Adipocyte (in vitro differentiated cells): ENCODE results near the gene MTCH2.
"Not testable (repeated sequence)": the region's sequence is repeated elsewhere in the genome, so short reads cannot be mapped to it uniquely, and the experiment has no call there.

Source experiments
- DNase-seq: peaks from one replicate; pipeline ENCODE4 v3.0.0-alpha.2; 2015; ENCODE audit warnings: low read depth
- H3K27me3 ChIP-seq: replicated peaks from 2 replicates; pipeline ENCODE4 v1.7.0; 2013; ENCODE audit warnings: mild to moderate bottlenecking, low read length, moderate library complexity; ENCODE audit not compliant: control insufficient read depth, insufficient read depth
- H3K36me3 ChIP-seq: 2 replicates; pipeline ENCODE4 v1.7.0; 2013; ENCODE audit warnings: low read length, mild to moderate bottlenecking, moderate library complexity; ENCODE audit not compliant: control insufficient read depth, insufficient read depth, severe bottlenecking
- H3K4me1 ChIP-seq: 2 replicates; pipeline ENCODE4 v1.7.0; 2013; ENCODE audit warnings: mild to moderate bottlenecking, low read length, moderate library complexity; ENCODE audit not compliant: control insufficient read depth, insufficient read depth
- H3K4me3 ChIP-seq: 2 replicates; pipeline ENCODE4 v1.7.0; 2013; ENCODE audit warnings: mild to moderate bottlenecking, low read length, moderate library complexity
- H3K9ac ChIP-seq: 2 replicates; pipeline ENCODE4 v1.7.0; 2013; ENCODE audit warnings: mild to moderate bottlenecking, low read length, moderate library complexity
- H3K9me3 ChIP-seq: 2 replicates; pipeline ENCODE4 v1.7.0; 2013; ENCODE audit warnings: mild to moderate bottlenecking, low read length, moderate library complexity; ENCODE audit not compliant: control insufficient read depth

Gene MTCH2

GRCh38 chr11:47667135-47667534 is 24.8 kb upstream of the MTCH2 start:
- Histone ChIP-seq H3K4me3 (no peak overlapping the region), H3K9ac (no peak overlapping the region), H3K4me1 (no peaks in the 10 kb centered on the region), H3K9me3 (no peaks in the 10 kb centered on the region), H3K36me3 (no peaks in the 10 kb centered on the region), H3K27me3 (no peaks in the 10 kb centered on the region)
- DNase-seq = no peak

- not testable (repeated sequence) for H3K4me1 ChIP-seq, H3K9ac ChIP-seq, H3K36me3 ChIP-seq, H3K4me3 ChIP-seq, H3K9me3 ChIP-seq, DNase-seq, H3K27me3 ChIP-seq
Measured at GRCh38 chr11:47664936-47665335, 22.6 kb upstream of the MTCH2 start.

- Histone ChIP-seq H3K9me3 (no peaks in the 10 kb centered on the region), H3K9ac (no peak overlapping the region), H3K4me1 (no peaks in the 10 kb centered on the region), H3K36me3 (no peaks in the 10 kb centered on the region), H3K27me3 (no peaks in the 10 kb centered on the region), H3K4me3 (no peak overlapping the region)
- no peak for DNase-seq
Measured at GRCh38 chr11:47661245-47661644, 18.9 kb upstream of the MTCH2 start.

GRCh38 chr11:47659276-47659675 is 16.9 kb upstream of the MTCH2 start:
- Histone ChIP-seq H3K4me1 (no peaks in the 10 kb centered on the region), H3K4me3 (no peak overlapping the region), H3K27me3 (no peaks in the 10 kb centered on the region), H3K9me3 (no peaks in the 10 kb centered on the region), H3K36me3 (no peaks in the 10 kb centered on the region), H3K9ac (no peak overlapping the region)
- DNase-seq = no peak

GRCh38 chr11:47656260-47656885 is 14.0 kb upstream of the MTCH2 start:
- DNase-seq = no peak
- H3K4me1 ChIP-seq = no peaks in the 10 kb centered on the region
- no peaks in the 10 kb centered on the region for H3K36me3 ChIP-seq

GRCh38 chr11:47651818-47652469 is 9.6 kb upstream of the MTCH2 start:
- H3K27me3 ChIP-seq = no peaks in the 10 kb centered on the region
- no peak overlapping the region for H3K9ac ChIP-seq
- H3K36me3 ChIP-seq = no peaks in the 10 kb centered on the region
- no peak overlapping the region for H3K4me3 ChIP-seq
- no peaks in the 10 kb centered on the region for H3K9me3 ChIP-seq
- peaks cover 4% of the 10 kb centered on the region for H3K4me1 ChIP-seq
- no peak for DNase-seq

More at GRCh38 chr11:47656260-47656885, 14.0 kb upstream of the MTCH2 start:
- Histone ChIP-seq H3K27me3 (no peaks in the 10 kb centered on the region), H3K9me3 (no peaks in the 10 kb centered on the region), H3K4me3 (no peak overlapping the region), H3K9ac (no peak overlapping the region)

GRCh38 chr11:47649276-47649675 is 6.9 kb upstream of the MTCH2 start:
- DNase-seq = no peak
- no peak overlapping the region for H3K4me3 ChIP-seq
- peaks cover 4% of the 10 kb centered on the region for H3K4me1 ChIP-seq

GRCh38 chr11:47646019-47646418 is 3.7 kb upstream of the MTCH2 start:
- Histone ChIP-seq H3K4me3 (no peak overlapping the region), H3K4me1 (peaks cover 17% of the 10 kb centered on the region), H3K36me3 (no peaks in the 10 kb centered on the region), H3K27me3 (no peaks in the 10 kb centered on the region), H3K9ac (no peak overlapping the region), H3K9me3 (no peaks in the 10 kb centered on the region)
- DNase-seq = no peak

More at GRCh38 chr11:47649276-47649675, 6.9 kb upstream of the MTCH2 start:
- Histone ChIP-seq H3K36me3 (no peaks in the 10 kb centered on the region), H3K27me3 (no peaks in the 10 kb centered on the region), H3K9me3 (no peaks in the 10 kb centered on the region), H3K9ac (no peak overlapping the region)

GRCh38 chr11:47645500-47645899 is 3.1 kb upstream of the MTCH2 start:
- no peak overlapping the region for H3K9ac ChIP-seq
- H3K36me3 ChIP-seq = no peaks in the 10 kb centered on the region

GRCh38 chr11:47641600-47642098 is 710 bp downstream of the MTCH2 start:
- DNase-seq = peak; percentile 36
- H3K36me3 ChIP-seq = peaks cover 30% of the 10 kb centered on the region
- H3K9ac ChIP-seq = peak overlapping the region; percentile 99
- H3K9me3 ChIP-seq = no peaks in the 10 kb centered on the region
- H3K4me1 ChIP-seq = peaks cover 31% of the 10 kb centered on the region
- H3K4me3 ChIP-seq = peak overlapping the region; percentile 99
- no peaks in the 10 kb centered on the region for H3K27me3 ChIP-seq

More at GRCh38 chr11:47645500-47645899, 3.1 kb upstream of the MTCH2 start:
- Histone ChIP-seq H3K9me3 (no peaks in the 10 kb centered on the region), H3K4me1 (peaks cover 22% of the 10 kb centered on the region), H3K4me3 (no peak overlapping the region), H3K27me3 (no peaks in the 10 kb centered on the region)
- DNase-seq = no peak

GRCh38 chr11:47640506-47640905 is 1.9 kb downstream of the MTCH2 start:
- Histone ChIP-seq H3K36me3 (peaks cover 33% of the 10 kb centered on the region), H3K4me1 (peaks cover 31% of the 10 kb centered on the region), H3K9ac (peak overlapping the region; percentile 99), H3K4me3 (peak overlapping the region; percentile 99)
- not testable (repeated sequence) for H3K27me3 ChIP-seq, H3K9me3 ChIP-seq
- peak; percentile 41 for DNase-seq
